OCI-LY1 (cell line): Measurements from ENCODE around the gene RBSN.

Experiments used
- H2AFZ ChIP-seq: fragments of 200-600 bp; sonication (generic), shearing (Covaris generic); 2 replicates; pipeline ENCODE4 v1.6.0; 2014; ENCODE audit warnings: antibody characterized with exemption, mild to moderate bottlenecking, low read length
- H3F3A ChIP-seq: fragments of 200-600 bp; sonication (generic), shearing (Covaris generic); 2 replicates; pipeline ENCODE4 v1.6.0; 2014; ENCODE audit warnings: mild to moderate bottlenecking, antibody characterized with exemption, low read length, moderate library complexity; ENCODE audit not compliant: insufficient read depth
- H3K27ac ChIP-seq: fragments of 200-600 bp; sonication (generic); 2 replicates; pipeline ENCODE4 v1.5.1; 2014; ENCODE audit warnings: low read length, mixed run types, mild to moderate bottlenecking, low read depth; ENCODE audit not compliant: poor library complexity, severe bottlenecking
- H3K27me3 ChIP-seq: fragments of 200-600 bp; sonication (generic); 2 replicates; pipeline ENCODE4 v1.6.0; 2014; ENCODE audit warnings: antibody characterized with exemption, mild to moderate bottlenecking, low read length, moderate library complexity; ENCODE audit not compliant: insufficient read depth
- H3K36me3 ChIP-seq: fragments of 200-600 bp; sonication (generic); 2 replicates; pipeline ENCODE4 v1.6.1; 2014; ENCODE audit warnings: mild to moderate bottlenecking, antibody characterized with exemption, low read length, moderate library complexity, mixed read lengths; ENCODE audit not compliant: insufficient read depth
- H3K4me1 ChIP-seq: fragments of 200-600 bp; sonication (generic); 2 replicates; pipeline ENCODE4 v1.5.1; 2014; ENCODE audit warnings: mild to moderate bottlenecking, low read length, moderate library complexity; ENCODE audit not compliant: insufficient read depth, severe bottlenecking
- H3K4me2 ChIP-seq: fragments of 200-600 bp; sonication (generic), shearing (Covaris generic); 2 replicates; pipeline ENCODE4 v1.6.1; 2014; ENCODE audit warnings: low read length
- H3K4me3 ChIP-seq: fragments of 200-600 bp; sonication (generic); 2 replicates; pipeline ENCODE4 v1.5.1; 2014; ENCODE audit warnings: low read length, low read depth, mild to moderate bottlenecking, mixed read lengths; ENCODE audit not compliant: poor library complexity, severe bottlenecking
- H3K79me2 ChIP-seq: fragments of 200-600 bp; shearing (Covaris generic); 2 replicates; pipeline ENCODE4 v1.6.1; 2016; ENCODE audit warnings: mixed run types, low read length, mixed read lengths; ENCODE audit not compliant: insufficient read depth
- H3K9ac ChIP-seq: fragments of 200-600 bp; sonication (generic), shearing (Covaris generic); 2 replicates; pipeline ENCODE4 v1.6.1; 2014; ENCODE audit warnings: mild to moderate bottlenecking, low read length, mixed read lengths
- H3K9me2 ChIP-seq: fragments of 200-600 bp; sonication (generic), shearing (Covaris generic); 2 replicates; pipeline ENCODE4 v1.6.1; 2014; ENCODE audit warnings: low read depth, mild to moderate bottlenecking, low read length, mixed read lengths
- H3K9me3 ChIP-seq: fragments of 200-600 bp; shearing (Covaris generic); 2 replicates; pipeline ENCODE4 v1.6.1; 2014; ENCODE audit warnings: low read length, mixed read lengths
- H4K20me1 ChIP-seq: fragments of 200-600 bp; sonication (generic), shearing (Covaris generic); 2 replicates; pipeline ENCODE4 v1.6.0; 2016; ENCODE audit warnings: mild to moderate bottlenecking, low read length; ENCODE audit not compliant: insufficient read depth
- CTCF ChIP-seq: fragments of 200-600 bp; sonication (generic), shearing (Covaris generic); IDR thresholded peaks from 2 replicates; pipeline ENCODE4 v1.5.1; 2017; ENCODE audit warnings: mild to moderate bottlenecking, antibody characterized with exemption, low read length, moderate library complexity, mixed read lengths
- EZH2 ChIP-seq: fragments of 200-600 bp; sonication (generic), shearing (Covaris generic); IDR thresholded peaks from 2 replicates; pipeline ENCODE4 v1.8.0; 2017; ENCODE audit warnings: borderline replicate concordance, mixed run types, mild to moderate bottlenecking, antibody characterized with exemption, low read length, moderate library complexity, mixed read lengths

The RBSN gene

GRCh38 chr3:15083252-15083651 is 15.7 kb downstream of the RBSN start:
- peaks cover 79% of the 10 kb centered on the region for H3K36me3 ChIP-seq

GRCh38 chr3:15081960-15082664 is 16.8 kb downstream of the RBSN start:
- no peaks in the 10 kb centered on the region for H3K9me3 ChIP-seq
- TF ChIP-seq CTCF = no peak
- no peak for TF ChIP-seq EZH2
- H3K36me3 ChIP-seq = peaks cover 81% of the 10 kb centered on the region
- no peaks in the 10 kb centered on the region for H3K4me1 ChIP-seq
- no peaks in the 10 kb centered on the region for H4K20me1 ChIP-seq
- no peak overlapping the region for H3K9ac ChIP-seq
- H3K9me2 ChIP-seq = no peaks in the 10 kb centered on the region
- H3K27me3 ChIP-seq = no peaks in the 10 kb centered on the region
- no peak overlapping the region for H3K27ac ChIP-seq
- no peak overlapping the region for H3K4me2 ChIP-seq
- no peak overlapping the region for H3K4me3 ChIP-seq
- no peaks in the 10 kb centered on the region for H3F3A ChIP-seq
- H3K79me2 ChIP-seq = no peaks in the 10 kb centered on the region
- H2AFZ ChIP-seq = no peak overlapping the region

More at GRCh38 chr3:15083252-15083651, 15.7 kb downstream of the RBSN start:
- Histone ChIP-seq H3K27ac (no peak overlapping the region), H3K9ac (no peak overlapping the region), H2AFZ (no peak overlapping the region), H3K79me2 (no peaks in the 10 kb centered on the region), H3F3A (no peaks in the 10 kb centered on the region), H3K4me2 (no peak overlapping the region), H3K9me3 (no peaks in the 10 kb centered on the region), H3K4me1 (no peaks in the 10 kb centered on the region), H3K9me2 (no peaks in the 10 kb centered on the region), H3K27me3 (no peaks in the 10 kb centered on the region), H3K4me3 (no peak overlapping the region), H4K20me1 (no peaks in the 10 kb centered on the region)
- no peak for TF ChIP-seq EZH2
- no peak for TF ChIP-seq CTCF

- Histone ChIP-seq H4K20me1 (no peaks in the 10 kb centered on the region), H3K27me3 (no peaks in the 10 kb centered on the region), H3K9ac (no peak overlapping the region), H3K4me3 (no peak overlapping the region), H3K36me3 (peaks cover 87% of the 10 kb centered on the region), H2AFZ (no peak overlapping the region), H3K9me2 (no peaks in the 10 kb centered on the region), H3K9me3 (no peaks in the 10 kb centered on the region), H3K4me2 (no peak overlapping the region), H3F3A (no peaks in the 10 kb centered on the region), H3K79me2 (no peaks in the 10 kb centered on the region), H3K27ac (no peak overlapping the region), H3K4me1 (no peaks in the 10 kb centered on the region)
- TF ChIP-seq EZH2 (no peak), CTCF (no peak)
These were observed 19.9 kb downstream of the RBSN start for GRCh38 chr3:15079091-15079490.
